ENCODE results near the gene YY1AP1.
"Not testable (repeated sequence)": the region's sequence is repeated elsewhere in the genome, so short reads cannot be mapped to it uniquely, and the experiment has no call there.

- not testable (repeated sequence) for TF ChIP-seq CTCF, EP300, POLR2A (IDR thresholded peaks at IDR 0.05)
Measured at GRCh38 chr1:155687705-155688323, 760 bp downstream of the YY1AP1 start.
